ENCODE measurements around the gene TRIM15.
"Not testable (repeated sequence)": the region's sequence is repeated elsewhere in the genome, so short reads cannot be mapped to it uniquely, and the experiment has no call there.

Gene TRIM15

GRCh38 chr6:30214657-30214982 is 51.3 kb downstream of the TRIM15 start:
- H3K4me3 ChIP-seq (ENCODE audit: low read depth, low read length), result peak overlapping the region; percentile 94
- no peak for TF ChIP-seq CTCF (IDR thresholded peaks at IDR 0.05; ENCODE audit: insufficient read depth, low read depth, low read length, missing control alignments)
- DNase-seq (ENCODE audit: low read depth), result no peak

- DNase-seq (ENCODE audit: low read depth), result no peak
- TF ChIP-seq CTCF (IDR thresholded peaks at IDR 0.05; ENCODE audit: insufficient read depth, low read depth, low read length, missing control alignments), result no peak
- no peak overlapping the region for H3K4me3 ChIP-seq (ENCODE audit: low read depth, low read length)
Observed at GRCh38 chr6:30216096-30216495, 52.8 kb downstream of the TRIM15 start.

GRCh38 chr6:30219244-30219643 is 55.9 kb downstream of the TRIM15 start:
- peak; percentile 68 for DNase-seq (ENCODE audit: low read depth)
- TF ChIP-seq CTCF (IDR thresholded peaks at IDR 0.05; ENCODE audit: insufficient read depth, low read depth, low read length, missing control alignments), result peak; percentile 85
- H3K4me3 ChIP-seq (ENCODE audit: low read depth, low read length), result no peak overlapping the region

- not testable (repeated sequence) for H3K4me3 ChIP-seq (ENCODE audit: low read depth, low read length); DNase-seq (ENCODE audit: low read depth)
Observed at GRCh38 chr6:30221395-30221794, 58.0 kb downstream of the TRIM15 start.

GRCh38 chr6:30221956-30222355 is 58.6 kb downstream of the TRIM15 start:
- H3K4me3 ChIP-seq (ENCODE audit: low read depth, low read length); DNase-seq (ENCODE audit: low read depth): not testable (repeated sequence)
